Adrenal gland (tissue), 12 donors: Measurements from ENCODE around the gene TPPP3. TPM values are rescaled to one million over a fixed set of nuclear protein-coding genes. Genes with fewer than 3 reads are reported as not detected.
A peak's percentile ranks its signal among the peaks of the same experiment; 100 is the strongest.

Experiments
- DNase-seq, 7 donors: peaks; one replicate each; pipeline ENCODE4 v3.0.0-alpha.2; 2019 to 2020
- H3K27ac ChIP-seq, 5 donors: fragments of 200-600 bp; sonication (generic) in 4 of 5; 1 replicate in 3 of 5; 2 replicates in 2 of 5; pipeline versions ENCODE4 v1.5.1 to v1.8.0; 2016 to 2020; ENCODE audit warnings: mild to moderate bottlenecking in 1 of 5
- H3K27me3 ChIP-seq: fragments of 200-600 bp; 2 replicates; pipeline ENCODE4 v1.8.0; 2021
- H3K36me3 ChIP-seq, 2 donors: fragments of 200-600 bp; replicated peaks in 1 of 2; 1 replicate in 1 of 2; 2 replicates in 1 of 2; pipeline versions ENCODE4 v1.5.1 to v1.8.0; 2018 to 2022
- H3K4me1 ChIP-seq, 2 donors: fragments of 200-600 bp; replicated peaks in 1 of 2; 1 replicate in 1 of 2; 2 replicates in 1 of 2; pipeline versions ENCODE4 v1.5.1 to v1.8.0; 2018 to 2021
- H3K4me3 ChIP-seq, 4 donors: fragments of 200-600 bp; sonication (generic) in 3 of 4; one replicate each; pipeline ENCODE4 v1.5.1; 2016 to 2018
- H3K9me3 ChIP-seq, 3 donors: fragments of 200-600 bp; sonication (generic) in 1 of 3; replicated peaks in 1 of 3; 1 replicate in 2 of 3; 2 replicates in 1 of 3; pipeline versions ENCODE4 v1.5.1 to v1.8.0; 2016 to 2021
- CTCF ChIP-seq, 6 experiments: fragments of 450-650 bp in 4 of 6; fragments of 200-600 bp in 2 of 6; sonication (generic) in 1 of 6; IDR thresholded peaks; 1 replicate in 5 of 6; 2 replicates in 1 of 6; pipeline versions ENCODE4 v1.5.1 to v1.8.0; 2016 to 2021; ENCODE audit warnings: antibody characterized with exemption in 6 of 6, mild to moderate bottlenecking in 2 of 6, moderate library complexity in 1 of 6
- POLR2A ChIP-seq, 2 donors: fragments of 450-650 bp; IDR thresholded peaks; one replicate each; pipeline ENCODE4 v1.6.1; 2017; ENCODE audit warnings: antibody characterized with exemption in 2 of 2, mild to moderate bottlenecking in 2 of 2, moderate library complexity in 1 of 2
- WGBS, 4 donors: extraction: QIAGEN DNeasy Blood & Tissue Kit in 2 of 4; methylation state at CpG; one replicate each; pipeline versions ENCODE4 v1.1.5 to v1.1.7; 2013 to 2017; 5-methylcytosine and 5-hydroxymethylcytosine counted together
- intact Hi-C, 2 donors: fragments of 100-400 bp; cut with DNase I; formaldehyde crosslinking; loops; one replicate each; pipeline versions ENCODE4 v1.14.1 to v1.15.0; 2022 to 2023
- polyA plus RNA-seq, 3 donors: library from polyadenylated mRNA; stranded (reverse); fragments of 200-250 nt in 2 of 3; fragments of 350-450 nt in 1 of 3; fragmentation: Illumina TruSeq in 1 of 3; extraction: RNeasy Lipid Tissue Mini Kit (QIAGEN cat#74804) in 1 of 3; gene quantifications; one replicate each; pipeline ENCODE4 v1.2.3, GENCODE V29; 2013 to 2014
- total RNA-seq, 9 donors: library from RNA; depleted of rRNA in 4 of 9; stranded (reverse); fragments of >200 nt in 4 of 9; fragments of 120-200 nt in 1 of 9; fragmentation: NEBNext Ultra II Directional in 1 of 9; extraction: Animal tissue kit (Norgen Biotek cat#: 25700) in 1 of 9; gene quantifications; one replicate each; pipeline versions ENCODE4 v1.1.0 to v1.2.4, GENCODE V29; 2013 to 2023
- donor health status: healthy with polysubstance abuse.
- donor health status: Bipolar disorder and iron deficiency.
- donor health status: DM: yes; HTN: yes; CAD: no.
- donor health status: DM: no; HTN: no; CAD: no.
- donor health status: DM: no; HTN: no; CAD: no.
- donor health status: DM: yes; HTN: yes; CAD: no.

The TPPP3 gene
- total and polyA plus RNA-seq, 12 donors = 1.1 to 22.7 (median 7.5) TPM; not detected in 1

- Histone ChIP-seq H3K36me3 (no peaks in the 10 kb centered on the region), H3K4me3 (no peak overlapping the region), H3K4me1 (peaks cover 0 to 6% of the 10 kb centered on the region in 2 donors), H3K27me3 (no peaks in the 10 kb centered on the region), H3K9me3 (no peaks in the 10 kb centered on the region), H3K27ac (no peak overlapping the region)
- TF ChIP-seq CTCF (IDR thresholded peaks at IDR 0.05) (no peak), POLR2A (IDR thresholded peaks at IDR 0.05) (no peak)
- no peak for DNase-seq
- intact Hi-C loops = no loop called here
- WGBS, 4 donors = 90 to 93% (median 90%) methylated on average over 6 to 12 of the region's 12 CpGs
Observed at GRCh38 chr16:67403976-67404555, 10.8 kb upstream of the TPPP3 start.

- no peaks in the 10 kb centered on the region for H3K27me3 ChIP-seq
- no peak for DNase-seq
- no peaks in the 10 kb centered on the region for H3K36me3 ChIP-seq
- H3K27ac ChIP-seq = no peak overlapping the region
- no peak for TF ChIP-seq POLR2A (IDR thresholded peaks at IDR 0.05)
- no peaks in the 10 kb centered on the region for H3K9me3 ChIP-seq
- 93 to 97% (median 96%) methylated on average over 2 to 14 of the region's 14 CpGs for WGBS, 4 donors
- peaks cover 0 to 21% of the 10 kb centered on the region in 2 donors for H3K4me1 ChIP-seq
- H3K4me3 ChIP-seq = no peak overlapping the region
- intact Hi-C loops = no loop called here
Observed at GRCh38 chr16:67400901-67401300, 7.6 kb upstream of the TPPP3 start.

- no peaks in the 10 kb centered on the region for H3K27me3 ChIP-seq
- H3K36me3 ChIP-seq = no peaks in the 10 kb centered on the region
- H3K4me3 ChIP-seq = no peak overlapping the region
- H3K27ac ChIP-seq = no peak overlapping the region
- TF ChIP-seq POLR2A (IDR thresholded peaks at IDR 0.05) (no peak), CTCF (IDR thresholded peaks at IDR 0.05) (peak in 1 of 6 experiments; percentile 5)
- H3K9me3 ChIP-seq = no peaks in the 10 kb centered on the region
- H3K4me1 ChIP-seq = peaks cover 0 to 24% of the 10 kb centered on the region in 2 donors
- no peak for DNase-seq
- WGBS, 4 donors = 75 to 81% (median 78%) methylated on average over 7 to 19 of the region's 19 CpGs
- intact Hi-C loops = no loop called here
Observed at GRCh38 chr16:67399749-67400704, 6.7 kb upstream of the TPPP3 start.

GRCh38 chr16:67399218-67399733 lies 6.0 kb upstream of the TPPP3 start:
- 3 to 47% (median 27%) methylated on average over 6 to 42 of the region's 42 CpGs for WGBS, 4 donors
- intact Hi-C loops = no loop called here
- H3K36me3 ChIP-seq = no peaks in the 10 kb centered on the region
- TF ChIP-seq POLR2A (IDR thresholded peaks at IDR 0.05) = no peak
- TF ChIP-seq CTCF (IDR thresholded peaks at IDR 0.05) = peak; percentile 44 to 70 (median 56)
- peak in 2 of 7 donors; percentile 32 to 44 for DNase-seq
- no peaks in the 10 kb centered on the region for H3K9me3 ChIP-seq
- no peak overlapping the region for H3K4me3 ChIP-seq
- H3K27me3 ChIP-seq = peaks cover 6% of the 10 kb centered on the region
- no peak overlapping the region for H3K27ac ChIP-seq
- H3K4me1 ChIP-seq = peaks cover 0 to 24% of the 10 kb centered on the region in 2 donors
